ENCODE measurements around the gene B4GALNT2. TPM values are rescaled to one million over a fixed set of nuclear protein-coding genes. Genes with fewer than 3 reads are reported as not detected.

Gene B4GALNT2
- total and polyA plus RNA-seq, 2 donors (not counting 1 experiment from before 2014, with no cell fraction given) = 0.12 TPM; not detected in 1

- no peaks in the 10 kb centered on the region for H3K36me3 ChIP-seq (replicated peaks in 1 of 2; ENCODE audit: control extremely low read depth in 1 of 2, control insufficient read depth in 1 of 2, extremely low read depth in 1 of 2, insufficient read depth in 2 of 2, low read length in 1 of 2)
- no peak overlapping the region for H3K9ac ChIP-seq (ENCODE audit: low read length)
- POLR2A ChIA-PET = no interaction called here
- no CpG with 5 or more reads among the region's 1 CpG for WGBS (ENCODE audit: insufficient coverage)
- no peak overlapping the region for H3K4me3 ChIP-seq (ENCODE audit: control extremely low read depth in 1 of 5, extremely low read depth in 1 of 5, insufficient read depth in 1 of 5, low read depth in 2 of 5, low read length in 4 of 5)
- H3K27me3 ChIP-seq (replicated peaks in 1 of 4; ENCODE audit: control extremely low read depth in 1 of 4, control insufficient read depth in 3 of 4, insufficient read depth in 4 of 4, low read length in 3 of 4) = peaks cover 0 to 7% (median 4%) of the 10 kb centered on the region in 4 experiments
- H3K27ac Mint-ChIP-seq = no peak overlapping the region
- H3K4me1 ChIP-seq (ENCODE audit: control insufficient read depth in 2 of 2, insufficient read depth in 2 of 2, low read length in 2 of 2) = no peaks in the 10 kb centered on the region
- DNase-seq = no peak
- H3K4me2 ChIP-seq (replicated peaks; ENCODE audit: low read depth, low read length, poor library complexity, severe bottlenecking) = no peak overlapping the region
- H3K4me1 Mint-ChIP-seq = no peaks in the 10 kb centered on the region
- TF ChIP-seq EZH2 (IDR thresholded peaks at IDR 0.05; ENCODE audit: borderline replicate concordance, insufficient read depth, low read depth, low read length, poor library complexity, severe bottlenecking) = no peak
- TF ChIP-seq, protein P1, sequence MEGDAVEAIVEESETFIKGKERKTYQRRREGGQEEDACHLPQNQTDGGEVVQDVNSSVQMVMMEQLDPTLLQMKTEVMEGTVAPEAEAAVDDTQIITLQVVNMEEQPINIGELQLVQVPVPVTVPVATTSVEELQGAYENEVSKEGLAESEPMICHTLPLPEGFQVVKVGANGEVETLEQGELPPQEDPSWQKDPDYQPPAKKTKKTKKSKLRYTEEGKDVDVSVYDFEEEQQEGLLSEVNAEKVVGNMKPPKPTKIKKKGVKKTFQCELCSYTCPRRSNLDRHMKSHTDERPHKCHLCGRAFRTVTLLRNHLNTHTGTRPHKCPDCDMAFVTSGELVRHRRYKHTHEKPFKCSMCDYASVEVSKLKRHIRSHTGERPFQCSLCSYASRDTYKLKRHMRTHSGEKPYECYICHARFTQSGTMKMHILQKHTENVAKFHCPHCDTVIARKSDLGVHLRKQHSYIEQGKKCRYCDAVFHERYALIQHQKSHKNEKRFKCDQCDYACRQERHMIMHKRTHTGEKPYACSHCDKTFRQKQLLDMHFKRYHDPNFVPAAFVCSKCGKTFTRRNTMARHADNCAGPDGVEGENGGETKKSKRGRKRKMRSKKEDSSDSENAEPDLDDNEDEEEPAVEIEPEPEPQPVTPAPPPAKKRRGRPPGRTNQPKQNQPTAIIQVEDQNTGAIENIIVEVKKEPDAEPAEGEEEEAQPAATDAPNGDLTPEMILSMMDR (IDR thresholded peaks at IDR 0.05) = no peak
- no peak overlapping the region for H2AFZ ChIP-seq (ENCODE audit: insufficient read depth, low read depth, low read length, poor library complexity, severe bottlenecking)
- no peaks in the 10 kb centered on the region for H3K79me2 ChIP-seq (ENCODE audit: control insufficient read depth, insufficient read depth, low read length)
- no peak overlapping the region for H3K4me3 Mint-ChIP-seq
- no peaks in the 10 kb centered on the region for H3K9me3 ChIP-seq (ENCODE audit: control extremely low read depth in 1 of 3, control insufficient read depth in 2 of 3, insufficient read depth in 1 of 3, low read length in 2 of 3)
- intact Hi-C loops (cut with micrococcal nuclease) = no loop called here
- peaks cover 18% of the 10 kb centered on the region for H3K27me3 Mint-ChIP-seq
- CTCF ChIA-PET = no interaction called here
- H3K9me3 Mint-ChIP-seq (ENCODE audit: insufficient read depth) = no peaks in the 10 kb centered on the region
- H4K20me1 ChIP-seq (ENCODE audit: control insufficient read depth, insufficient read depth, low read length, poor library complexity, severe bottlenecking) = no peaks in the 10 kb centered on the region
- no peak for ATAC-seq (ENCODE audit: low read depth)
- H3K27ac ChIP-seq (ENCODE audit: low read length in 2 of 2) = no peak overlapping the region
These were observed 25.4 kb upstream of the B4GALNT2 start for GRCh38 chr17:49107211-49107557.

DNA sequence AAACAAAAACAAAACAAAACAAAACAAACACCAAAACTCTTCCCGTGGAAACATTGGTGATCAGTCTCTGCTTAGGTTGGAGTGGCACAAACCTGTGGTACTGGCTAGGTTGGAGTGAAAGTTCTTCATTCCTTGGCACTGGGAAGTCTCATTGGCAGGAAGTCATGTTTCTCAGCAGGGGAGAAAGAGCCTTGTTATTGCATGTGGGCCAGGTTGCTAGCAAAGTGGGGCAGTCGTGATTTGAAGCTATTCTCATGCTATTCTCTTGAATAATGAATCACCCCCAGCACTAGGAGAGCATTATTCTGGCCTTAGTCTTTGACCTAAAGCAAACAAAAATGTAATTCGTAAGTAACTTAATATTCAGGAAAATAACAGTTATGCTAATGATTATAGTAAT lies 24.3 kb upstream of the B4GALNT2 start:
- peaks cover 0 to 7% (median 3%) of the 10 kb centered on the region in 4 experiments for H3K27me3 ChIP-seq (replicated peaks in 1 of 4; ENCODE audit: control extremely low read depth in 1 of 4, control insufficient read depth in 3 of 4, insufficient read depth in 4 of 4, low read length in 3 of 4)
- H3K9me3 ChIP-seq (ENCODE audit: control extremely low read depth in 1 of 3, control insufficient read depth in 2 of 3, insufficient read depth in 1 of 3, low read length in 2 of 3) = no peaks in the 10 kb centered on the region
- no peak overlapping the region for H3K9ac ChIP-seq (ENCODE audit: low read length)
- Mint-ChIP-seq H3K4me1 (no peaks in the 10 kb centered on the region), H3K27ac (no peak overlapping the region), H3K4me3 (no peak overlapping the region), H3K27me3 (peaks cover 24% of the 10 kb centered on the region), H3K9me3 (ENCODE audit: insufficient read depth) (no peaks in the 10 kb centered on the region)
- no peaks in the 10 kb centered on the region for H3K4me1 ChIP-seq (ENCODE audit: control insufficient read depth in 2 of 2, insufficient read depth in 2 of 2, low read length in 2 of 2)
- intact Hi-C loops (cut with micrococcal nuclease) = no loop called here
- no peak overlapping the region for H3K4me2 ChIP-seq (replicated peaks; ENCODE audit: low read depth, low read length, poor library complexity, severe bottlenecking)
- no peak for DNase-seq
- H3K4me3 ChIP-seq (ENCODE audit: control extremely low read depth in 1 of 5, extremely low read depth in 1 of 5, insufficient read depth in 1 of 5, low read depth in 2 of 5, low read length in 4 of 5) = no peak overlapping the region
- no peak overlapping the region for H3K27ac ChIP-seq (ENCODE audit: low read length in 2 of 2)
- no peak overlapping the region for H2AFZ ChIP-seq (ENCODE audit: insufficient read depth, low read depth, low read length, poor library complexity, severe bottlenecking)
- no peaks in the 10 kb centered on the region for H3K79me2 ChIP-seq (ENCODE audit: control insufficient read depth, insufficient read depth, low read length)
- no CpG with 5 or more reads among the region's 3 CpGs for WGBS (ENCODE audit: insufficient coverage)
- POLR2A ChIA-PET = no interaction called here
- CTCF ChIA-PET = no interaction called here
- ATAC-seq (ENCODE audit: low read depth) = no peak
- no peaks in the 10 kb centered on the region for H4K20me1 ChIP-seq (ENCODE audit: control insufficient read depth, insufficient read depth, low read length, poor library complexity, severe bottlenecking)
- H3K36me3 ChIP-seq (replicated peaks in 1 of 2; ENCODE audit: control extremely low read depth in 1 of 2, control insufficient read depth in 1 of 2, extremely low read depth in 1 of 2, insufficient read depth in 2 of 2, low read length in 1 of 2) = no peaks in the 10 kb centered on the region
- TF ChIP-seq EZH2 (IDR thresholded peaks at IDR 0.05; ENCODE audit: borderline replicate concordance, insufficient read depth, low read depth, low read length, poor library complexity, severe bottlenecking) = no peak
- TF ChIP-seq, protein P1 (IDR thresholded peaks at IDR 0.05) = no peak
